Measurements from ENCODE around the gene RPAP2.
"Not testable (repeated sequence)": the region's sequence is repeated elsewhere in the genome, so short reads cannot be mapped to it uniquely, and the experiment has no call there.

RPAP2 gene

GRCh38 chr1:92298573-92299476 lies at the start of gene RPAP2, which contains the start of gene GLMN:
Gene RPAP2, plus strand, starts transcription at chr1:92299059. Its CDS starts 15 bp downstream, at chr1:92299074.
Gene GLMN, minus strand, starts transcription at chr1:92298987. Its CDS starts 988 bp downstream, at chr1:92297999.
- DNase-seq = peak; percentile 86

DNA sequence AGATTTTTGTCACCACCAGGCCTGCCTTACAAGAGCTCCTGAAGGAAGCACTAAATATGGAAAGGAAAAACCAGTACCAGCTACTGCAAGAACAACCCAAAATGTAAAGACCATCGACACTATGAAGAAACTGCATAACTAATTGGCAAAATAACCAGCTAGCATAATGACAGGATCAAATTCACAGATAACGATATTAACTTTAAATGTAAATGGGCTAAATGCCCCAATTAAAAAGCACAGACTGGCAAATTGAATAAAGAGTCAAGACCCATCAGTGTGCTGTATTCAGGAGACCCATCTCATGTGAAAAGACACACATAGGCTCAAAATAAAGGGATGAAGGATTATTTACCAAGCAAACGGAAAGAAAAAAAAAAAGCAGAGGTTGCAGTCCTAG lies 44.1 kb upstream of the RPAP2 start:
- DNase-seq = not testable (repeated sequence)

DNA sequence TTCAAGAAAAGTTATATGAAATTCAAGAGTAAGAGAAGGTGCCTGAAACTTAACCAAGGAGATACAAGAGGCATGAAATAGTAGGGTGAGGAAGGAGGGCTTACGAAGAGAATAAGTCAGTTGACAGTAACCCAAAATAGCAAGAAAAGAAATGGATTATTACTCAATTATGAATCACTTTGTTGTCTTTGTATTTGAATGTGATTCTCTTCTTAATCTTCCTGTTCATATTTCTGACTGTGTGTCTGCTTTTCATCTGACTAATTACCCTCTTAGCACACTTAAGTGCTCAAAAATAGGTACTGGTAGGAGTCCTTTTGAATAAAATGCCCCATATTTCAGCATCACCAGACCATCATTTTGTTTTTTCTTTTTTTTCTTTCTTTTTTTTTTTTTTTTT lies 39.5 kb upstream of the RPAP2 start:
- DNase-seq = no peak

GRCh38 chr1:92262516-92262915 lies 36.3 kb upstream of the RPAP2 start:
- DNase-seq = no peak

- DNase-seq = no peak
These were observed 25.8 kb upstream of the RPAP2 start for GRCh38 chr1:92273039-92273438.

DNA sequence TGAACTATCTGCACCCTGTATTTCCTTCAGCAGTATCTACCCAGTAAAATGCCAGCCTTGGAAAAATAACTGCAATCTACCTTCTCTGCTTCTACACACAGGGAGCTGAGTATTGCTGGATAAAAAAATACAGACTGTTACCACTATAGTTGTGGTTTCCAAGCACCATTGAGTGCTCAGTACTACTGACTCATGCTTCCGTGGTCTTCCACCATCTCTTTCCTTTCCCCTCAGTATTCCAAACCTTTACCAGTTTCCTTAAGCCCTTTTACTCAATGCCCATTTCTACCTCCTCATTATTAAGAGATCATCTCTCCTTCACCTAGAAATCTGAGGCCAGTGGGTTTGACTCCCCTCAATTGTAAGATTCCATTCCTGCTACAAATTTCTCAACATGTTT lies 23.9 kb upstream of the RPAP2 start:
- DNase-seq = no peak

- DNase-seq = no peak
These were observed 22.8 kb upstream of the RPAP2 start for GRCh38 chr1:92276082-92276481.

DNA sequence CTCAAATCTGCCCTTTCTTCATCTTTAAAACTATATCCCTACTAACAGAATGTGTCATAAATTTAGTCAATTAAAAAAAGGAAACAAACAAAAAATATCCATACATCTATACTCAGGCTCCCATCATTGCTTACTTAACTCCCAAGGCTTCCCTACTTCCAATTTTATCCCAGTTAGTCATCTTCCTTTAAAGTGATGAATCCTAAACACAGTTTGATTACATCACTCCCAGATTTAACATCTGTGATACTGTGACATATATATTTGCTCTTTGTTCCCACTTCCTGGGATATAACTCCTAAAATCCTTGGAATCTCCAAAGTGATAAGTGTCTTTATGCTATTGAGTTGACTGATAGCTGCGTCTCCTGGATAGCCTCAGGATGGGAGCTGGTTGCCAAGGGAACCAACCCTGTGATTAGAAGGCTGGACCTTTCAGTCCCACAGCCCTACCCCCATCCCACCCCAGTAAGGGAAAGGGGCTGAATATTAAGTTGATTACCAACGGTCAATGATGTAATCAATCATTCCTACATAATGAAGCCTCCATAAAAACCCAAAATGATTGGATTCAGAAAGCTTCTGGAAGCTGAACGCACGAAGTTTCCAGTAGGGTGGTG lies 21.6 kb upstream of the RPAP2 start:
- no peak for DNase-seq

DNA sequence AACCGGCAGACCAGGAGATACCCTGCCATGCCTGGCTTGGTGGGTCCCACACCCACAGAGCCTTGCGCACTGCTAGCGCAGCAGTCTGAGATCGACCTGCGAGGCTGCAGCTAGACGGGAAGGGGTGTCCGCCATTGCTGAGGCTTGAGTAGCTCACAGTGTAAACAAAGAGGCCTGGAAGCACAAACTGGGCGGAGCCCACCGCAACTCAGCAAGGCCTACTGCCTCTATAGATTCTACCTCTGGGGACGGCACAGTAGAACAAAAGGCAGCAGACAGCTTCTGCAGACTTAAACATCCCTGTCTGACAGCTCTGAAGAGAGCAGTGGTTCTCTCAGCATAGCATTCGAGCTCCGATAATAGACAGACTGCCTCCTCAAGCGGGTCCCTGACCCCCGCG lies 19.1 kb upstream of the RPAP2 start:
- not testable (repeated sequence) for DNase-seq

DNA sequence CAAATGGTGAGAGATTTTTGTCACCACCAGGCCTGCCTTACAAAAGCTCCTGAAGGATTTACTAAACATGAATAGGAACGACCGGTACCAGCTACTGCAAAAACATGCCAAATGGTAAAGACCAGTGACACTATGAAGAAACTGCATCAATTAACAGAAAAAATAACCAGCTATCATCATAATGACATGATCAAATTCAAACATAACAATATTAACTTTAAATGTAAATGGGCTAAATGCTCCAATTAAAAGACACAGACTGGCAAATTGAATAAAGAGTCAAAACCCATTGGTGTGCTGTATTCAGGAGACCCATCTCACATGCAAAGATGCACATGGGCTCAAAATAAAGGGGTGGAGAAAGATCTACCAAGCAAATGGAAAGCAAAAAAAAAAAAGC lies 17.4 kb upstream of the RPAP2 start:
- not testable (repeated sequence) for DNase-seq

DNA sequence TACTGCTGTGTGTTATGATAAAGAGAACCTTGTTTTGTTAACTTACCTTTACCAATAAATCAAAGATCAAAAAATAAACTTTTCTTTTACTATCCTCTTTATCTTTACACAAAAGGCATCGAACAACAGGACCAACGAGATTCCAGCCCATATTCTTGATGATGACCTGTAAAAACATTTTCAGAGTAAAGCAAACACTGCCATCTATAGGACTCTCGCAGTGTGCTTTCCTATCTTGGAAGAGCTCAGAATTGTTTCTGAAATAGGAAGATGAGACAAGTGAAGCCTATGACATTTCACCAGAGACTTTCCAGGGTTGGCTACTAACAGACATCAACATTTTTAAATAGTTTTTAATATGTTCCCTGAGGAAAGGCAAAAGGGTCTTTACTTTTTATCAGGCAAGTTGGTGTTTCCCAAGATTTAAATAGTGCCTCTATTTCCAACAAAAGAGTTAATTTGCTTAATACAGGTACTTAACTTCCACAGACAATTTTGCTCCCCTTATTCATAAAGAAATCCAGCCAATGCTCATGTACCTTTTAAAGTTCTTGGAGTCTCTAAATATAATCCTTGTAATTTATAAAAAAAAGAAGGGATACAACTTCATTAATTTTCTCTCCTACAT lies 7.4 kb upstream of the RPAP2 start:
- no peak for DNase-seq

DNA sequence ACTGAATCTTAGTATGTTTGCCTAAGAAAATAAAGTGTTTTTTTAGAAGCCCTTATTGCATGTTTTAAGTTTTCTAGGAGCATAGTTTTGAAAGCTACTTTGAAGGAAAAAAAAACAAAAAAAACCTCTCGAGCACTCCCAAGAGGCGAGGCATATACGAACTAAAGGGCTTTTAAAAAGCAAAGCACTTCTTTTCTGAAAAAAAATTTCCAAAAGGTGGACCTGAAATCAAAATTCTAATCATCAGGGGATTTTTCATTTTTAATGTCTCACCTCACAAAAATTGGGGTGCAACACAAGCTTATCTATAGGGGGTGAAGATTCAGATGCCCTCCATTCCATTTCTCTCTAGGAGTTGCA lies 666 bp upstream of the RPAP2 start:
- no peak for DNase-seq

GRCh38 chr1:92299477-92300150 lies 755 bp downstream of the RPAP2 start:
- no peak for DNase-seq

DNA sequence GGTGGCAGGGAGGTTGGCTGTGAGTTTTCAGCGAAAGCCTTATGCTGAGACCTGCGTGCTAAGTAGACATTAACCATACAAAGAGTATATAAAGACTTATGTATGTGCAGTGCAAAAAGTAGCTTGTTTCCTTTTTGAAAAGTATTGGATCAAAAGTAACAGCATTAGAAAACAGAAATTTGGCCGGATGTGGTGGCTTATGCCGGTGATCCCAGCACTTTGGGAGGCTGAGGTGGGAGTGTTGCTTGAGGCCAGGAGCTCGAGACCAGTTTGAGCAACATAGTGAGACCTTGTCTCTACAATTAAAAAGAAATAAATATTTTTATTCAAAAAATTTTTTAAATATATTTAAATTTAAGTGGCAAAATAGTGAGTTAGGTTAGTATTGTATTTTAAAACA lies 2.2 kb downstream of the RPAP2 start:
- DNase-seq = no peak

GRCh38 chr1:92306020-92306419 lies 7.2 kb downstream of the RPAP2 start:
- DNase-seq = no peak

- DNase-seq = no peak
These were observed 9.1 kb downstream of the RPAP2 start for GRCh38 chr1:92307980-92308379.

- peak; percentile 36 for DNase-seq
These were observed 11.3 kb downstream of the RPAP2 start for GRCh38 chr1:92310185-92310597.

DNA sequence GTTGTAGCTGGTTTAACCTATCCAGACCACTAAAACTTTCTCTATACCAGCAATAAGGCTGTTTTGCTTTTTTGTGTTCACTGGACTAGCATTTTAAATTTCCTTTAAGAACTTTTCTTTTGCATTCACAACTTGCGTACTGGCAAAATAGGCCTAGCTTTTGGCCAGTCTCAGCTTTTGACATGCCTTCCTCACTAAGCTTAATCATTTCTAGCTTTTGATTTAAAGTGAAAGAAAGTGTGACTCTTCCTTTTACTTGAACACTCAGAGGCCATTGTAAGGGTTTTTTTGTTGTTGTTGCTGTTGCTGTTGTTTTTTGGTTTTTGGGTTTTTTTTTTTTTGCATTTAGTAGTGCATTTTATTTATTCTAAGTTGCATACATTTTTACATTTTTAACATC lies 15.2 kb downstream of the RPAP2 start:
- DNase-seq = peak; percentile 61

- DNase-seq = peak; percentile 59
These were observed 17.1 kb downstream of the RPAP2 start for GRCh38 chr1:92315766-92316599.

DNA sequence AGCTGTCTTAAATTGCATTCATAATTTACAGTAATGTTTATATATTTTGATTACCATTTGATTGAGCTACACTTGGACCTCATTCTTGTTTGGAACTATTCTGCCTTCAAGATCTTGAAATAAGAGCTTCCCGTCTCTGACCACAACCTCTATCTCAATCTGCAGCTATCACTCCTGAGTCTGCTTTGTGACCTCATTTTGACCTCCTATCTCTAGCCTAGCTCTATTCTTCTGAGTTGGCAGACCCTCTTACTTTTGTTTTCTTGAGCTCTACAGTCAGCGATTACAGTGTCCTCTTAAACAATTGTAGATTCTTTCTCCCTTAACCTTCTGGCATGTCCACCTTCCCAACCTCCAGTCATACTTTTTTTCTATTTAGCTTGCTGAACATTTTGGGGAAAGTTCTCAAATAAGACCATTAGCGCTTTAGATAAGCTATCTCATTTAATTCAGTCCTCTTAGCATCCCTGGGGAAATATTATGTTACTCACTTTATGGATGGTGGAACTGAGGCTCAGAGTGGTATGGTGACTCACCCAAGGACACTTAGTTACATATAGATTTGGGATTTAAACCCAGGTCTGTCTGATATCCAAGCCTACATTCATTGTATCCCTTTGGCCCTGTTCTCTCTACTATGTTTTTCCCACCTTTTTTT lies 19.1 kb downstream of the RPAP2 start:
- DNase-seq = peak; percentile 45
